AG09309 (cell line): ENCODE measurements around the gene GRID1.

Source experiments
- DNase-seq: peaks from one replicate; pipeline ENCODE4 v3.0.0-alpha.2; 2010; ENCODE audit warnings: low read depth
- H3K4me3 ChIP-seq: 2 replicates; pipeline ENCODE4 v1.5.1; 2011; ENCODE audit warnings: mild to moderate bottlenecking, low read depth, low read length, moderate library complexity; ENCODE audit not compliant: control insufficient read depth
- TF ChIP-seq, protein P1 (sequence below): IDR thresholded peaks from 2 replicates; pipeline ENCODE4 v1.5.1; 2011; ENCODE audit warnings: mild to moderate bottlenecking, low read depth, low read length, inconsistent platforms; ENCODE audit not compliant: insufficient read depth, control insufficient read depth; ENCODE audit errors: missing control alignments

GRID1 gene

DNA sequence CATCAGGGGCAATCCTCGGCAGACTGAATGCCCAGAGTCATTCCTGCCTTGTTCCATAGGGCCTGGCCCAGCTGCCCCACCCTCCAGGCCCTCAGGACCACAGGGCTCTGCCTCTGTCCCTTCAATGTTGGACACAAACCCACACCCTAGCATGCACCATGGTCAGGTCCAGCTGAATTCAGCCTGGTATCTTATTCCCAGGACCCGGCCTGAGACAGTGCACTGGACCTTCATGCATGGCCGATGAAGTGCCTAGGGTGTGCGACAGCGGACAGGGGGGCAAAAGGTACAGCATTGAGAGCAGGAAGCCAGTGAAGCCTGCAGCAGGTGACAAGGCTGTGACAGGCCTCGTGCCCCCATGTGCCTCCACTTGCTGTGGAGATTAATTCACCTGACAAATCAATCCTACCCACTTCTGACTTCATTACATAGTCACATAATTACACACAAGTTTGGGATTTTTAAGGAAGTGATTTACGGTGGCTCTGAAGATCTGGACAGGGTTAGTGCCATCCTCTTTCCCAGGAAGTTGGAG lies 261.9 kb downstream of the GRID1 start:
- H3K4me3 ChIP-seq, result no peak overlapping the region
- no peak for DNase-seq
- TF ChIP-seq, protein P1, sequence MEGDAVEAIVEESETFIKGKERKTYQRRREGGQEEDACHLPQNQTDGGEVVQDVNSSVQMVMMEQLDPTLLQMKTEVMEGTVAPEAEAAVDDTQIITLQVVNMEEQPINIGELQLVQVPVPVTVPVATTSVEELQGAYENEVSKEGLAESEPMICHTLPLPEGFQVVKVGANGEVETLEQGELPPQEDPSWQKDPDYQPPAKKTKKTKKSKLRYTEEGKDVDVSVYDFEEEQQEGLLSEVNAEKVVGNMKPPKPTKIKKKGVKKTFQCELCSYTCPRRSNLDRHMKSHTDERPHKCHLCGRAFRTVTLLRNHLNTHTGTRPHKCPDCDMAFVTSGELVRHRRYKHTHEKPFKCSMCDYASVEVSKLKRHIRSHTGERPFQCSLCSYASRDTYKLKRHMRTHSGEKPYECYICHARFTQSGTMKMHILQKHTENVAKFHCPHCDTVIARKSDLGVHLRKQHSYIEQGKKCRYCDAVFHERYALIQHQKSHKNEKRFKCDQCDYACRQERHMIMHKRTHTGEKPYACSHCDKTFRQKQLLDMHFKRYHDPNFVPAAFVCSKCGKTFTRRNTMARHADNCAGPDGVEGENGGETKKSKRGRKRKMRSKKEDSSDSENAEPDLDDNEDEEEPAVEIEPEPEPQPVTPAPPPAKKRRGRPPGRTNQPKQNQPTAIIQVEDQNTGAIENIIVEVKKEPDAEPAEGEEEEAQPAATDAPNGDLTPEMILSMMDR, result no peak

DNA sequence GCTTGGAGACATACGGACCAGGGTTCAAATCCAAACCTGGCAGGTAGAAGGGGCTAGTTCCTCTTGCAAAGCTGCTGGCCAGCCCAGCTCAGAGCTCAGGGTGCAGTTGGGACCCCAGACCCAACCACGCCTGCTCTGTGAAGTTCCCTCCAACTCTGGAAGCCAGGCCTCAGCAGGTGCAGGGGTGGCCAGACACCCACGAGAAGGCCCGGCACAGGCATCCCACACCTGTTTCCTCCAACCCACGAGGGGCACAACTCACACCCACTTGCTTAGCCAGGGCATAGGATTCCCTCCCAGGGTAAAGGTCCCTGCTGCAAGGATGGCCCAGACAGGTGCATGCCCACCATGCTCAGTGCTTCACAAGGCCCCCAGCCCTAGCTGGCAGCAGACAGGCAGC lies 262.4 kb downstream of the GRID1 start:
- no peak for DNase-seq
- no peak overlapping the region for H3K4me3 ChIP-seq
- TF ChIP-seq, protein P1, result no peak

DNA sequence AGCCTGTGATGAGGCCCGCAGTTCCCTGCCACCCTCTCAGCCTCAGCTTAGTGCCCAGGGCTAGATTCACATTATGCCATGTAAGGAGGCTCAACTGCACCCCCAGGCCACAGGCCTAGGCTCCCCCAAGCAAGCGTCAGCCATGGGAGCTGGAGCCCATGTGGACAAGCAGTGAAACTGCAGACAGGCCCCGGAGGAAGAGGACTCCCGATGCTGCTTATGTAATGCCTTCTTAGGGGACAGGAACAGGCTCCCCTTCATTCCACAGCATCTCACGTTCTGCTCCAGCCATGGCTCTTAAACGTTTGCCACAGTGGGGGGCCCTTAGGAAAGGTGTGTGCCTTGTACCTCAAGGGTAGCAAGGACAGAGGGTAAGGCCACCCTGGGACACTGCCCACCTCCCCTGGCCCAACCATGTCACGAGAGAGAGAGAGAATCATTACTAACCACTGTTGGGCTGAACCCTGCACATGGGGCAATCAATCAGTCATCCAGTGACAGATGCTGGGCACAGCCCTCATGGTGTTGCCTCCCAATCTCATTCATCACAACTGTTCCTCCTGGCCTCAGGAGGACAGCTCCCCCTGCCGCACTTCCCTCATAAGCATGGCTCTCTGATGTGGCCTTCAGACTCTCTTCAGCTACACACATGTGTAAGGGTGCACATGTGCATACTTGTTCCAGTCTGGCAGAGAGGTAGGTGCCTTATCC lies 263.0 kb downstream of the GRID1 start:
- H3K4me3 ChIP-seq, result no peak overlapping the region
- TF ChIP-seq, protein P1, result no peak
- no peak for DNase-seq

DNA sequence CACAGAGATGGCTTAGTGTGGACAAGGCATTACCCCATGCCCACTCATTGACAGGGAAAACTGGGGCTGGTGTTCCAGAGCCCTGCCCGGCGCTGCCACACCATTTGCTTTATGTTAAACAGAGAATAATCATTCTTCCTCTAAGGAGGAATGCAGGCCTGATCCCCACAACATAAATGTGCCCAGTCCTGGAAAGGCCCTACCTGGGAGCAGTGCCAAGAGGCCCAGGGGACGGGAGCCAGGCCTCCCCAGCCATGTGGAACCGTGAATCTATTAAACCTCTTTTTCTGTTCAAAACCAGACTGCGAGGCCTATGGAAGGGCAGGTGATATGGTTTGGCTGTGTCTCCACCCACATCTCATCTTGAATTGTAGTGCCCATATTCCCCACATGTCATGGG lies 264.1 kb downstream of the GRID1 start:
- TF ChIP-seq, protein P1, result no peak
- no peak for DNase-seq
- no peak overlapping the region for H3K4me3 ChIP-seq

DNA sequence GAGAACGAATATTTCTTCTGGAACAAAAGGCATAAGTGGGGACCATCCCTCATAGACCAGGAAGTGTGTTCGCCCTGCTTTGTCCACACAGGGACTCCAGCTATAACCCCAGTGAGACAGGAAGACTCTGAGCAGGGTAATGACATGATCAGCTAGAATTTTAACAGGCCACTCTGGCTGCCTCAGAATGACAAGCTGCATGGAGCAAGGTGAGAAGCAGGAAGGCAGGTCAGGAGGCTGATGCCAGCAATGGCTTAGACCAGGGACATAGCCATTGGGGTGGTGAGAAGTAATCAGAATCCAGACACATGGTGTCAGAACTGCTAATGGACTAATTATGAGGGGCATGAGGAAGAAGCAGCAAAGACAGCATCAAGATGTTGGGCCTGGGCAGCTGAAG lies 264.6 kb downstream of the GRID1 start:
- no peak overlapping the region for H3K4me3 ChIP-seq
- DNase-seq, result no peak
- TF ChIP-seq, protein P1, result no peak

DNA sequence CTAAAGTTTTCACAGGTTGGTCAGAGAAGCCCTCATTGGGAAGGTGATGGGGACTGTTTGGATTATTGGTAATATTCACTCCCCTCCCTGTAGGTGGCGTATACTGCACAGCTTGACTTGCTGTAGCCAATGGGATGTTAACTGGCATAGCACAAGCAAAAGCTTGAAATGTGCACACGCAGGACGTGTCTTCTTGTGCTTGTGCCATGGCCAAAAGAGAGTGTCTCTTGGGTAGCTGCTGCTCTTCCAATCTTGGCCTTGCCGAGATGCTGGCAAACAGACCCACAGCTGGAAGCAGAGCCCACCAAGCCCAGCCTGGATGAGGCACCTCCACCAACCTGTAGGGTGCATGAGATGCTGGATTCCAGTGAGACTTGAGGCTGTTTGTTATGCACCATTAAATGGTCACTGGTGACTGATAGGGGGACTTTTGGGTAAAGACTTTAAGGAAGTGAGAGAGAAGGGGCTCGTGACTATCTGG lies 266.0 kb downstream of the GRID1 start:
- TF ChIP-seq, protein P1, result peak; percentile 30
- DNase-seq, result no peak
- no peak overlapping the region for H3K4me3 ChIP-seq
